ENCODE measurements around the gene CEP83.

Gene CEP83

DNA sequence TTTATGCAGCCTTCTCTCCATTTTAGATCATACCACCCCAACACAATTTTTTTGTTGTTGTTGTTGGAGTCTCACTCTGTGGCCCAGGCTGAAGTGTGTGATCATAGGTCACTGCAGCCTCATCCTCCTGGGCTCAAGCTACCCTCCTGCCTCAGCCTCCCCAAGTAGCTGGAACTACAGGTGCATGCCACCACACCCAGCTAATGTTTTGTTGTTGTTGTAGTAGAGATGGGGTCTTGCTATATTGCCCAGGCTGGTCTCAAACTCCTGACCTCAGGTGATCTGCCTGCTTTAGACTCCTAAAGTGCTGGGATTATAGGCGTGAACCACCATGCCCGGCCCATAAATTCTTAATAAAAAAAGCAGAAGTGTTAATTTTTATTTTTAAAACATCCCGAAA, 199.7 kb downstream of the CEP83 start:
- no peak overlapping the region for H3K27ac ChIP-seq
- no peak for DNase-seq
- TF ChIP-seq, protein P1, sequence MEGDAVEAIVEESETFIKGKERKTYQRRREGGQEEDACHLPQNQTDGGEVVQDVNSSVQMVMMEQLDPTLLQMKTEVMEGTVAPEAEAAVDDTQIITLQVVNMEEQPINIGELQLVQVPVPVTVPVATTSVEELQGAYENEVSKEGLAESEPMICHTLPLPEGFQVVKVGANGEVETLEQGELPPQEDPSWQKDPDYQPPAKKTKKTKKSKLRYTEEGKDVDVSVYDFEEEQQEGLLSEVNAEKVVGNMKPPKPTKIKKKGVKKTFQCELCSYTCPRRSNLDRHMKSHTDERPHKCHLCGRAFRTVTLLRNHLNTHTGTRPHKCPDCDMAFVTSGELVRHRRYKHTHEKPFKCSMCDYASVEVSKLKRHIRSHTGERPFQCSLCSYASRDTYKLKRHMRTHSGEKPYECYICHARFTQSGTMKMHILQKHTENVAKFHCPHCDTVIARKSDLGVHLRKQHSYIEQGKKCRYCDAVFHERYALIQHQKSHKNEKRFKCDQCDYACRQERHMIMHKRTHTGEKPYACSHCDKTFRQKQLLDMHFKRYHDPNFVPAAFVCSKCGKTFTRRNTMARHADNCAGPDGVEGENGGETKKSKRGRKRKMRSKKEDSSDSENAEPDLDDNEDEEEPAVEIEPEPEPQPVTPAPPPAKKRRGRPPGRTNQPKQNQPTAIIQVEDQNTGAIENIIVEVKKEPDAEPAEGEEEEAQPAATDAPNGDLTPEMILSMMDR (IDR thresholded peaks at IDR 0.05; ENCODE audit: low read depth, low read length, missing control alignments) = no peak
- H3K4me3 ChIP-seq (ENCODE audit: low read depth, low read length) = no peak overlapping the region
- in situ Hi-C loops (cut with HindIII; ENCODE audit: low pct_ligation_motif_present, low sequenced_read_pairs) = no loop called here
- H3K36me3 ChIP-seq (replicated peaks) = no peaks in the 10 kb centered on the region
- no peaks in the 10 kb centered on the region for H3K27me3 ChIP-seq (replicated peaks)

- no peak overlapping the region for H3K4me3 ChIP-seq (ENCODE audit: low read depth, low read length)
- DNase-seq = no peak
- H3K27ac ChIP-seq = no peak overlapping the region
- in situ Hi-C loops (cut with HindIII; ENCODE audit: low pct_ligation_motif_present, low sequenced_read_pairs) = no loop called here
- H3K27me3 ChIP-seq (replicated peaks) = no peaks in the 10 kb centered on the region
- TF ChIP-seq, protein P1 (IDR thresholded peaks at IDR 0.05; ENCODE audit: low read depth, low read length, missing control alignments) = no peak
- H3K36me3 ChIP-seq (replicated peaks) = no peaks in the 10 kb centered on the region
Observed at GRCh38 chr12:94258593-94258992, 201.1 kb downstream of the CEP83 start.

Measured in brain microvascular endothelial cell (primary cell).